Esophagus squamous epithelium (tissue), 5 donors: ENCODE measurements around the gene SLAMF6. TPM values are rescaled to one million over a fixed set of nuclear protein-coding genes. Genes with fewer than 3 reads are reported as not detected.
"Not testable (repeated sequence)": the region's sequence is repeated elsewhere in the genome, so short reads cannot be mapped to it uniquely, and the experiment has no call there.

Source experiments
- DNase-seq: peaks from one replicate; lab custom pipeline; 2025; lab: John Stamatoyannopoulos, UW
- H3K27ac ChIP-seq, 4 donors: fragments of 200-600 bp; sonication (generic); one replicate each; pipeline ENCODE4 v1.5.1; 2016 to 2019; ENCODE audit warnings: mild to moderate bottlenecking in 1 of 4
- H3K27me3 ChIP-seq, 4 donors: fragments of 200-600 bp; sonication (generic); 1 replicate in 3 of 4; 2 replicates in 1 of 4; pipeline versions ENCODE4 v1.5.1 to v1.6.0; 2017 to 2021; ENCODE audit warnings: antibody characterized with exemption in 1 of 4
- H3K36me3 ChIP-seq, 3 donors: fragments of 200-600 bp; sonication (generic); one replicate each; pipeline ENCODE4 v1.5.1; 2016 to 2019
- H3K4me1 ChIP-seq, 3 donors: fragments of 200-600 bp; sonication (generic); one replicate each; pipeline ENCODE4 v1.5.1; 2017 to 2019
- H3K4me3 ChIP-seq, 4 donors: fragments of 200-600 bp; sonication (generic); 1 replicate in 3 of 4; 2 replicates in 1 of 4; pipeline ENCODE4 v1.5.1; 2016 to 2019; ENCODE audit warnings: mild to moderate bottlenecking in 2 of 4, moderate library complexity in 1 of 4
- H3K9me3 ChIP-seq, 3 donors: fragments of 200-600 bp; sonication (generic); one replicate each; pipeline ENCODE4 v1.5.1; 2016 to 2019
- CTCF ChIP-seq, 6 experiments: fragments of 450-650 bp in 4 of 6; fragments of 200-600 bp in 2 of 6; sonication (generic) in 2 of 6; IDR thresholded peaks; one replicate each; pipeline ENCODE4 v1.5.1; 2016 to 2019; ENCODE audit warnings: antibody characterized with exemption in 6 of 6, mild to moderate bottlenecking in 4 of 6, moderate library complexity in 4 of 6
- POLR2A ChIP-seq, 4 donors: fragments of 450-650 bp; IDR thresholded peaks; one replicate each; pipeline ENCODE4 v1.6.1; 2017; ENCODE audit warnings: antibody characterized with exemption in 4 of 4, mild to moderate bottlenecking in 4 of 4, moderate library complexity in 3 of 4
- WGBS, 2 donors: methylation state at CpG; one replicate each; pipeline ENCODE4 v1.1.5; 2018; 5-methylcytosine and 5-hydroxymethylcytosine counted together
- intact Hi-C: fragments of 100-400 bp; cut with DNase I; formaldehyde crosslinking; loops from one replicate; pipeline ENCODE4 v1.15.0; 2022
- total RNA-seq, 4 donors: library from RNA; depleted of rRNA; stranded (reverse); fragments of >200 nt; gene quantifications; one replicate each; pipeline ENCODE4 v1.1.0, GENCODE V29; 2016
- donor health status: DM: yes; HTN: yes; CAD: no.

Gene SLAMF6
- total RNA-seq, 4 donors from 2014 or later = 1.2 to 5.0 (median 1.5) TPM

GRCh38 chr1:160499631-160500030 lies 23.4 kb downstream of the SLAMF6 start:
- intact Hi-C loops = no loop called here
- WGBS, 2 donors = 76 to 86% methylated on average over 1 of the region's 1 CpG
- no peak for DNase-seq

GRCh38 chr1:160498301-160499065 lies 24.6 kb downstream of the SLAMF6 start:
- H3K36me3 ChIP-seq, intact Hi-C loops, DNase-seq, H3K27ac ChIP-seq, H3K4me1 ChIP-seq, H3K27me3 ChIP-seq, H3K4me3 ChIP-seq: not testable (repeated sequence)
- 60 to 79% methylated on average over 2 to 3 of the region's 3 CpGs for WGBS, 2 donors
- H3K9me3 ChIP-seq = peaks cover 0 to 12% (median 0%) of the 10 kb centered on the region in 3 donors

More at GRCh38 chr1:160499631-160500030, 23.4 kb downstream of the SLAMF6 start:
- H3K9me3 ChIP-seq = peaks cover 0 to 12% (median 0%) of the 10 kb centered on the region in 3 donors
- H3K4me3 ChIP-seq = no peak overlapping the region
- no peaks in the 10 kb centered on the region for H3K36me3 ChIP-seq
- no peaks in the 10 kb centered on the region for H3K27me3 ChIP-seq
- TF ChIP-seq POLR2A (IDR thresholded peaks at IDR 0.05) = no peak
- TF ChIP-seq CTCF (IDR thresholded peaks at IDR 0.05) = no peak
- H3K27ac ChIP-seq = no peak overlapping the region
- H3K4me1 ChIP-seq = no peaks in the 10 kb centered on the region

- no peak for TF ChIP-seq CTCF (IDR thresholded peaks at IDR 0.05)
- TF ChIP-seq POLR2A (IDR thresholded peaks at IDR 0.05) = no peak
- intact Hi-C loops = no loop called here
- no peak overlapping the region for H3K27ac ChIP-seq
- no peaks in the 10 kb centered on the region for H3K4me1 ChIP-seq
- peaks cover 0 to 12% (median 0%) of the 10 kb centered on the region in 3 donors for H3K9me3 ChIP-seq
- 88 to 90% methylated on average over 4 of the region's 4 CpGs for WGBS, 2 donors
- DNase-seq = no peak
- no peaks in the 10 kb centered on the region for H3K36me3 ChIP-seq
- no peak overlapping the region for H3K4me3 ChIP-seq
- H3K27me3 ChIP-seq = no peaks in the 10 kb centered on the region
These were observed 26.7 kb downstream of the SLAMF6 start for GRCh38 chr1:160496334-160496733.

- Histone ChIP-seq H3K27me3 (no peaks in the 10 kb centered on the region), H3K27ac (no peak overlapping the region), H3K36me3 (no peaks in the 10 kb centered on the region), H3K9me3 (peaks cover 0 to 12% (median 0%) of the 10 kb centered on the region in 3 donors), H3K4me1 (no peaks in the 10 kb centered on the region), H3K4me3 (no peak overlapping the region)
- DNase-seq = no peak
- intact Hi-C loops = no loop called here
- TF ChIP-seq POLR2A (IDR thresholded peaks at IDR 0.05) (no peak), CTCF (IDR thresholded peaks at IDR 0.05) (no peak)
- 76 to 89% methylated on average over 3 of the region's 3 CpGs for WGBS, 2 donors
These were observed 28.4 kb downstream of the SLAMF6 start for GRCh38 chr1:160494620-160495019.

- intact Hi-C loops = no loop called here
- Histone ChIP-seq H3K36me3 (no peaks in the 10 kb centered on the region), H3K27ac (no peak overlapping the region), H3K9me3 (no peaks in the 10 kb centered on the region), H3K4me3 (no peak overlapping the region), H3K4me1 (no peaks in the 10 kb centered on the region), H3K27me3 (no peaks in the 10 kb centered on the region)
- WGBS, 2 donors = 70 to 78% methylated on average over 2 of the region's 2 CpGs
- DNase-seq = no peak
- TF ChIP-seq CTCF (IDR thresholded peaks at IDR 0.05) (no peak), POLR2A (IDR thresholded peaks at IDR 0.05) (no peak)
These were observed 30.4 kb downstream of the SLAMF6 start for GRCh38 chr1:160492617-160493016.
